Hepatocyte (in vitro differentiated cells): ENCODE data around the gene PRICKLE3. TPM values are rescaled to one million over a fixed set of nuclear protein-coding genes. Genes with fewer than 3 reads are reported as not detected.

Source experiments
- DNase-seq: peaks from one replicate; pipeline ENCODE4 v3.0.0-alpha.2; 2016; ENCODE audit warnings: low spot score
- H2AFZ ChIP-seq: fragments of 200-600 bp; sonication (generic); 2 replicates; pipeline ENCODE4 v1.6.0; 2016; ENCODE audit warnings: antibody characterized with exemption, mild to moderate bottlenecking
- H3K27ac ChIP-seq: fragments of 200-600 bp; sonication (generic); 2 replicates; pipeline ENCODE4 v1.5.1; 2016; ENCODE audit warnings: mild to moderate bottlenecking
- H3K27me3 ChIP-seq: fragments of 200-600 bp; sonication (generic); 2 replicates; pipeline ENCODE4 v1.6.1; 2016
- H3K36me3 ChIP-seq: fragments of 200-600 bp; sonication (generic); replicated peaks from 2 replicates; pipeline ENCODE4 v1.5.1; 2016; ENCODE audit warnings: low read depth; ENCODE audit not compliant: insufficient read depth
- H3K4me1 ChIP-seq: fragments of 200-600 bp; sonication (generic); 2 replicates; pipeline ENCODE4 v1.5.1; 2016; ENCODE audit warnings: mild to moderate bottlenecking, moderate library complexity; ENCODE audit not compliant: insufficient read depth
- H3K4me2 ChIP-seq: fragments of 200-600 bp; sonication (generic); 2 replicates; pipeline ENCODE4 v1.6.0; 2016
- H3K4me3 ChIP-seq: fragments of 200-600 bp; sonication (generic); 2 replicates; pipeline ENCODE4 v1.5.1; 2016; ENCODE audit warnings: mild to moderate bottlenecking
- H3K79me2 ChIP-seq: fragments of 200-600 bp; sonication (generic); 2 replicates; pipeline ENCODE4 v1.6.0; 2017; ENCODE audit warnings: mild to moderate bottlenecking
- H3K9me2 ChIP-seq: fragments of 200-600 bp; sonication (generic); replicated peaks from 2 replicates; pipeline ENCODE4 v1.6.0; 2017; ENCODE audit warnings: mild to moderate bottlenecking; ENCODE audit not compliant: insufficient read depth
- H3K9me3 ChIP-seq: fragments of 200-600 bp; sonication (generic); 2 replicates; pipeline ENCODE4 v1.5.1; 2016; ENCODE audit warnings: low read depth, mild to moderate bottlenecking
- H4K20me1 ChIP-seq: fragments of 200-600 bp; sonication (generic); 2 replicates; pipeline ENCODE4 v1.6.0; 2016; ENCODE audit warnings: mild to moderate bottlenecking; ENCODE audit not compliant: insufficient read depth, poor library complexity, severe bottlenecking
- CTCF ChIP-seq: fragments of 200-600 bp; sonication (generic); IDR thresholded peaks from 2 replicates; pipeline ENCODE4 v1.5.1; 2016; ENCODE audit warnings: antibody characterized with exemption, mild to moderate bottlenecking; ENCODE audit not compliant: poor library complexity
- EZH2 ChIP-seq: fragments of 200-600 bp; sonication (generic); IDR thresholded peaks from 2 replicates; pipeline ENCODE4 v1.6.1; 2016; ENCODE audit warnings: antibody characterized with exemption, mild to moderate bottlenecking, borderline replicate concordance
- EZH2phosphoT487 ChIP-seq: fragments of 200-600 bp; sonication (generic); IDR thresholded peaks from one replicate; pipeline ENCODE4 v1.6.1; 2018; ENCODE audit warnings: antibody characterized with exemption, mild to moderate bottlenecking, low read depth, moderate library complexity; ENCODE audit not compliant: unreplicated experiment, severe bottlenecking
- WGBS: methylation state at CpG from one replicate; pipeline ENCODE4 v1.1.6; 2016; ENCODE audit warnings: low lambda C conversion rate; ENCODE audit errors: missing lambda C conversion rate; 5-methylcytosine and 5-hydroxymethylcytosine counted together
- polyA plus RNA-seq: library from polyadenylated mRNA; unstranded; fragments of >200 nt; fragmentation: Nextera tagmentation; extraction: Ambion mirVana; gene quantifications from 2 replicates; pipeline ENCODE4 v1.2.1, GENCODE V29; 2016
- total RNA-seq: library from RNA; depleted of rRNA; stranded (reverse); fragments of >200 nt; gene quantifications from 2 replicates; pipeline ENCODE4 v1.2.3, GENCODE V29; 2014

The PRICKLE3 gene
- total and polyA plus RNA-seq, 2 experiments from 2014 or later: 6.1 to 9.3 TPM

GRCh38 chrX:49206543-49206942, 20.4 kb upstream of the PRICKLE3 start:
- no peaks in the 10 kb centered on the region for H3K9me2 ChIP-seq
- H3K79me2 ChIP-seq: no peaks in the 10 kb centered on the region
- H3K4me3 ChIP-seq: no peak overlapping the region
- no peak for DNase-seq
- TF ChIP-seq CTCF (no peak), EZH2 (no peak), EZH2phosphoT487 (no peak)
- no peak overlapping the region for H3K4me2 ChIP-seq
- H4K20me1 ChIP-seq: no peaks in the 10 kb centered on the region
- H3K36me3 ChIP-seq: no peaks in the 10 kb centered on the region
- H3K9me3 ChIP-seq: no peaks in the 10 kb centered on the region
- no peaks in the 10 kb centered on the region for H3K27me3 ChIP-seq
- H3K27ac ChIP-seq: no peak overlapping the region
- no peaks in the 10 kb centered on the region for H3K4me1 ChIP-seq
- 86% methylated on average over 7 of the region's 8 CpGs for WGBS
- H2AFZ ChIP-seq: no peak overlapping the region

GRCh38 chrX:49205443-49205842, 19.3 kb upstream of the PRICKLE3 start:
- H3K4me3 ChIP-seq: no peak overlapping the region
- DNase-seq: no peak
- H3K4me1 ChIP-seq: no peaks in the 10 kb centered on the region
- H2AFZ ChIP-seq: no peak overlapping the region
- WGBS: 89% methylated on average over 13 of the region's 13 CpGs
- H4K20me1 ChIP-seq: no peaks in the 10 kb centered on the region
- H3K9me3 ChIP-seq: no peaks in the 10 kb centered on the region
- H3K27me3 ChIP-seq: no peaks in the 10 kb centered on the region
- H3K4me2 ChIP-seq: no peak overlapping the region
- no peak for TF ChIP-seq EZH2phosphoT487
- TF ChIP-seq CTCF: no peak
- TF ChIP-seq EZH2: no peak
- no peaks in the 10 kb centered on the region for H3K36me3 ChIP-seq
- no peaks in the 10 kb centered on the region for H3K79me2 ChIP-seq
- no peak overlapping the region for H3K27ac ChIP-seq
- no peaks in the 10 kb centered on the region for H3K9me2 ChIP-seq

- H3K79me2 ChIP-seq: no peaks in the 10 kb centered on the region
- H3K9me2 ChIP-seq: no peaks in the 10 kb centered on the region
- no peak overlapping the region for H3K4me3 ChIP-seq
- H2AFZ ChIP-seq: no peak overlapping the region
- H3K27me3 ChIP-seq: no peaks in the 10 kb centered on the region
- no peak for DNase-seq
- H3K36me3 ChIP-seq: no peaks in the 10 kb centered on the region
- no peak overlapping the region for H3K27ac ChIP-seq
- H4K20me1 ChIP-seq: no peaks in the 10 kb centered on the region
- H3K4me1 ChIP-seq: no peaks in the 10 kb centered on the region
- H3K4me2 ChIP-seq: no peak overlapping the region
- WGBS: 45% methylated on average over 3 of the region's 4 CpGs
- no peaks in the 10 kb centered on the region for H3K9me3 ChIP-seq
- TF ChIP-seq CTCF: no peak
These were observed 18.5 kb upstream of the PRICKLE3 start for GRCh38 chrX:49204709-49205108.

- Histone ChIP-seq H3K4me1 (no peaks in the 10 kb centered on the region), H4K20me1 (no peaks in the 10 kb centered on the region), H2AFZ (no peak overlapping the region), H3K27me3 (no peaks in the 10 kb centered on the region), H3K4me3 (no peak overlapping the region), H3K36me3 (no peaks in the 10 kb centered on the region), H3K27ac (no peak overlapping the region), H3K4me2 (no peak overlapping the region), H3K9me2 (no peaks in the 10 kb centered on the region), H3K79me2 (no peaks in the 10 kb centered on the region), H3K9me3 (no peaks in the 10 kb centered on the region)
- TF ChIP-seq EZH2phosphoT487: no peak
- no peak for TF ChIP-seq EZH2
- no peak for TF ChIP-seq CTCF
- 81% methylated on average over 6 of the region's 6 CpGs for WGBS
- DNase-seq: no peak
These were observed 17.8 kb upstream of the PRICKLE3 start for GRCh38 chrX:49204017-49204416.
